Measurements from ENCODE around the gene MAGIX.

Gene MAGIX

GRCh38 chrX:49184294-49185281, 22.0 kb downstream of the MAGIX start:
- DNase-seq, result no peak

- DNase-seq, result no peak
These were observed 23.8 kb downstream of the MAGIX start, which contains the start of gene PRICKLE3 for GRCh38 chrX:49186125-49187027. PRICKLE3 (minus strand) TSS chrX:49186373; CDS start chrX:49186297, 76 bp downstream.

- no peak for DNase-seq
These were observed 24.5 kb downstream of the MAGIX start for GRCh38 chrX:49187028-49187394.

GRCh38 chrX:49187526-49187925, 25.0 kb downstream of the MAGIX start:
- DNase-seq, result no peak

- no peak for DNase-seq
These were observed 26.0 kb downstream of the MAGIX start for GRCh38 chrX:49188468-49189076.

GRCh38 chrX:49189606-49190005, 27.0 kb downstream of the MAGIX start:
- DNase-seq, result no peak

GRCh38 chrX:49190821-49191573, 28.4 kb downstream of the MAGIX start:
- DNase-seq, result peak; percentile 100

GRCh38 chrX:49191574-49192011, 29.0 kb downstream of the MAGIX start:
- DNase-seq, result no peak

- DNase-seq, result no peak
These were observed 30.3 kb downstream of the MAGIX start for GRCh38 chrX:49192722-49193328.

- no peak for DNase-seq
These were observed 31.0 kb downstream of the MAGIX start for GRCh38 chrX:49193542-49193964.

GRCh38 chrX:49197543-49198087, 35.1 kb downstream of the MAGIX start:
- no peak for DNase-seq

GRCh38 chrX:49198540-49199314, 36.2 kb downstream of the MAGIX start:
- DNase-seq, result no peak

- no peak for DNase-seq
These were observed 36.7 kb downstream of the MAGIX start for GRCh38 chrX:49199315-49199595.

GRCh38 chrX:49199906-49200771, 37.6 kb downstream of the MAGIX start, which contains the start of gene SYP:
SYP (minus strand) TSS chrX:49200193; CDS start chrX:49200186, 7 bp downstream.
- DNase-seq, result no peak

GRCh38 chrX:49202022-49202421, 39.5 kb downstream of the MAGIX start:
- DNase-seq, result no peak

GRCh38 chrX:49203536-49203935, 41.0 kb downstream of the MAGIX start:
- DNase-seq, result no peak

- DNase-seq, result no peak
These were observed 41.5 kb downstream of the MAGIX start for GRCh38 chrX:49204017-49204416.

- no peak for DNase-seq
These were observed 42.2 kb downstream of the MAGIX start for GRCh38 chrX:49204709-49205108.

GRCh38 chrX:49205443-49205842, 42.9 kb downstream of the MAGIX start:
- DNase-seq, result no peak

- no peak for DNase-seq
These were observed 44.0 kb downstream of the MAGIX start for GRCh38 chrX:49206543-49206942.
